Ovary (tissue), 9 donors: ENCODE results near the gene LILRA6. TPM values are rescaled to one million over a fixed set of nuclear protein-coding genes. Genes with fewer than 3 reads are reported as not detected.
"Not testable (repeated sequence)": the region's sequence is repeated elsewhere in the genome, so short reads cannot be mapped to it uniquely, and the experiment has no call there.

Experiments
- DNase-seq, 5 donors: peaks; one replicate each; pipeline ENCODE4 v3.0.0-alpha.2; 2019 to 2020
- H3K27ac ChIP-seq, 2 donors: fragments of 200-600 bp; one replicate each; pipeline versions ENCODE4 v1.5.1 to v1.8.0; 2019 to 2022
- H3K27me3 ChIP-seq: fragments of 200-600 bp; one replicate; pipeline ENCODE4 v1.8.0; 2022
- H3K36me3 ChIP-seq: fragments of 200-600 bp; sonication (generic); one replicate; pipeline ENCODE4 v1.5.1; 2019
- H3K4me1 ChIP-seq: one replicate; pipeline ENCODE4 v1.8.1; 2013; ENCODE audit warnings: mild to moderate bottlenecking, moderate library complexity; ENCODE audit not compliant: insufficient read depth
- H3K4me3 ChIP-seq: fragments of 200-600 bp; sonication (generic); one replicate; pipeline ENCODE4 v1.5.1; 2017
- H3K9me3 ChIP-seq, 2 donors: fragments of 200-600 bp in 1 of 2; sonication (generic) in 1 of 2; one replicate each; pipeline versions ENCODE4 v1.5.1 to v1.8.1; 2013 to 2019; ENCODE audit warnings: mild to moderate bottlenecking in 1 of 2, moderate library complexity in 1 of 2
- CTCF ChIP-seq, 3 donors: fragments of 450-650 bp in 2 of 3; fragments of 200-600 bp in 1 of 3; IDR thresholded peaks; one replicate each; pipeline versions ENCODE4 v1.5.1 to v1.8.0; 2016 to 2022; ENCODE audit warnings: antibody characterized with exemption in 3 of 3, mild to moderate bottlenecking in 1 of 3
- EP300 ChIP-seq: sonication (generic); formaldehyde crosslinking; IDR thresholded peaks from one replicate; pipeline ENCODE4 v1.6.1; 2017; ENCODE audit warnings: antibody characterized with exemption
- POLR2A ChIP-seq: fragments of 450-650 bp; IDR thresholded peaks from one replicate; pipeline ENCODE4 v1.6.1; 2017; ENCODE audit warnings: antibody characterized with exemption, mild to moderate bottlenecking, moderate library complexity
- WGBS, 3 donors: extraction: QIAGEN DNeasy Blood & Tissue Kit in 1 of 3; methylation state at CpG; one replicate each; pipeline versions ENCODE4 v1.1.5 to v1.1.7; 2013 to 2017; 5-methylcytosine and 5-hydroxymethylcytosine counted together
- intact Hi-C, 4 donors: fragments of 100-400 bp; cut with DNase I; formaldehyde crosslinking; loops; one replicate each; pipeline versions ENCODE4 v1.11.0 to v1.15.1; 2022 to 2023
- polyA plus RNA-seq, 2 donors: library from polyadenylated mRNA; stranded (reverse); fragments of 200-250 nt in 1 of 2; fragments of 350-450 nt in 1 of 2; fragmentation: Illumina TruSeq in 1 of 2; extraction: RNeasy Lipid Tissue Mini Kit (QIAGEN cat#74804) in 1 of 2; gene quantifications; one replicate each; pipeline ENCODE4 v1.2.3, GENCODE V29; 2013 to 2014
- total RNA-seq, 7 donors: library from RNA; depleted of rRNA in 2 of 7; stranded (reverse); fragments of >200 nt in 2 of 7; fragmentation: NEBNext Ultra II Directional in 3 of 7; extraction: Animal tissue kit (Norgen Biotek cat#: 25700) in 3 of 7; gene quantifications; one replicate each; pipeline versions ENCODE4 v1.1.0 to v1.2.4, GENCODE V29; 2016 to 2023
- donor health status: DM: no; HTN: no; CAD: no; lungs with moderate emphysema.
- donor health status: DM: no; HTN: no; CAD: no.
- donor health status: Bipolar disorder and iron deficiency.
- donor health status: DM: yes; HTN: yes; CAD: no.
- donor health status: DM: no; HTN: no; CAD: no.
- donor health status: DM: yes; HTN: yes; CAD: no.

LILRA6 gene
- total and polyA plus RNA-seq, 9 donors = 0.61 to 2.7 (median 1.2) TPM

DNA sequence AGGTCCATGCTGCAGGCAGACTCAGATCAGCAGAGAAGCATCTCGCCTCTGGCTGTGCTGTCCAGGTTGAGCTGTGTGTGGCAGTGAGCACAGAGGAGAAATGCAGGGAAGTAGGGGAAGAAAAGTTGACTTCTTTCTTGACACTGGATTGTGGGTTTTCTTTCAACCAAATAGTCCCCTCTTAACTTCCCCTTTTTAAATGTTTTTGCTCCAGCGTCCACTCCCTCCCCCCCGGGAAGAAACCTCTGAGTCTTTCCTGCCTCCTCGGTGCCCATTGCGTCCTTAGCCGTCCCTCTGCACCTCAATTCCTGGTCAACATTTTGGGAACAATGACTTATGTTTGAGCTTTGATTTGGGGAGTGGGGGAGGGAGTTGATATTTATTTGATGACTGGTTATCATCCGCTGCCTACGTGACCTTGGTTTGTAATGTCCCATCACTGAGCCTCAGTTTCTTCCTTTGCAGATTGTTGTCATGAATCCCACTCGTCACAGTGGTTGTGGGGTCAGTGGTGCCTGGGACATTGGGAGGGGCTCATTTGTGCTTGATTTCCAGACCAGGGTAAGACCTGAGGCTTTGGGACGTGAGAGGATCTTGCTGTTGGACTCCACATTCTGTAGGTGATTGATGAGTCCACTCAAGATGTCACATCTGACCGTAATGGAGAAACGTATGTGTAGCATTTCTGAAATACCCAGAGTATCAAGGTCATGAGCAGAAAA lies 38.6 kb upstream of the LILRA6 start, which contains the start of gene LILRB2:
Gene LILRB2, minus strand, starts transcription at position 104 of the 722 bp plus-strand sequence. CDS start 614 bp downstream, outside the sequence.
- Histone ChIP-seq H3K36me3 (no peaks in the 10 kb centered on the region), H3K9me3 (no peaks in the 10 kb centered on the region), H3K27me3 (no peaks in the 10 kb centered on the region), H3K4me1 (no peaks in the 10 kb centered on the region), H3K27ac (no peak within 1 kb of the TSS), H3K4me3 (no peak within 1 kb of the TSS)
- intact Hi-C loops = loop anchor here in 2 of 4 donors (2.0 to 5.0 kb wide), 2 partner anchors 306 to 351 kb away; partner anchors contain the start of gene LILRB1 (in 1 of the 2)
- no peak for DNase-seq
- TF ChIP-seq CTCF (IDR thresholded peaks at IDR 0.05) = no peak
- TF ChIP-seq EP300 = no peak
- no peak for TF ChIP-seq POLR2A
- 61 to 71% (median 68%) methylated on average over 12 of the region's 12 CpGs for WGBS, 3 donors

DNA sequence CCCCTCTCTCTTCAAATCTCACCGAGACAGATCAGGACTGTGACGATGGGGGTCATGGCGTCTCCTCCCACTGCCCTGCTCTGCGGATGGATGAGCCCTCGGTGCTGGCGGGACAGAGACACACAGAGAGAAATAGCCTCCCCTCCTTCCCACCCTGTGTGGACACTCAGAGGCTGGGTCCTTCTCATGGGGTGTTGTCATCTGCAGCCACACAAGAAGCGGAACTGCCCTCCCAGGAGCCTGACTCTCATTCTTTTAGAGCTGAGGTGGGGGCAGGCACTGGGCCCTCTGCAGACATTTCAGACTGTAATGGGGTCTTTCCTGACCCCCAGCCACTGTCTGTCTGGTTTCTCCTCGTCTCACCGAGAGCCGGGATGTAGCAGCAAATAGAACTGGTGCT lies 37.9 kb upstream of the LILRA6 start:
- DNase-seq, H3K4me3 ChIP-seq, H3K36me3 ChIP-seq, H3K27me3 ChIP-seq, H3K27ac ChIP-seq, H3K9me3 ChIP-seq, H3K4me1 ChIP-seq: not testable (repeated sequence)
- WGBS, 3 donors = 53 to 63% (median 60%) methylated on average over 8 to 10 of the region's 10 CpGs
- intact Hi-C loops = loop anchor here in 2 of 4 donors (2.0 to 5.0 kb wide), 2 partner anchors 306 to 352 kb away; partner anchors contain the start of gene LILRB1 (in 1 of the 2)

DNA sequence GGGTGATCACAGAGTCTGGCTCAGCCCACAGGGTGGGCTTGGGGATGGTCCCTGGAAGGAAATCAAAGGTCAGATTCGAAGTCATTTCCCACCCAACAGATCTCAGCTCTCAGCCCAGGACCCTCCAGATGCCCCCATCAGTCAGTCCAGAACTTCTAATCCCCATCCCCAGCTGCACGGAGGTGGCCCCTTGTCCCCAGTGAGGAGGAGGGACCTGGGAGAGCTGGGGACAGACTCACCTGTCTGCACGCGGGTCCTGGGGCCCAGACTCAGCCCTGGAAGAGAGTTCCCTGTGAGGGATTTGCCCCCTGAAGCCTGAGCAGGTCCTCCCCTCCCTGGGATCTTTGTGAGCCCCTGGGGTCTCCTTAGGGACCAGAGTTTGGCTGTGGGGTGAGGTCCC lies 37.4 kb upstream of the LILRA6 start:
- H3K27ac ChIP-seq, H3K36me3 ChIP-seq, H3K27me3 ChIP-seq, H3K4me3 ChIP-seq, DNase-seq, H3K4me1 ChIP-seq, H3K9me3 ChIP-seq: not testable (repeated sequence)
- intact Hi-C loops = loop anchor here in 2 of 4 donors (2.0 to 5.0 kb wide), 2 partner anchors 307 to 352 kb away; partner anchors contain the start of gene LILRB1 (in 1 of the 2)
- WGBS, 3 donors = 26 to 50% (median 33%) methylated on average over 4 of the region's 4 CpGs

GRCh38 chr19:54279406-54279962 lies 36.9 kb upstream of the LILRA6 start:
- H3K27me3 ChIP-seq = no peaks in the 10 kb centered on the region
- TF ChIP-seq CTCF (IDR thresholded peaks at IDR 0.05) = no peak
- no peak for TF ChIP-seq POLR2A
- no peak for TF ChIP-seq EP300
- no peaks in the 10 kb centered on the region for H3K36me3 ChIP-seq
- H3K4me3 ChIP-seq = no peak overlapping the region
- H3K27ac ChIP-seq = no peak overlapping the region
- H3K9me3 ChIP-seq = no peaks in the 10 kb centered on the region
- no peak for DNase-seq
- intact Hi-C loops = no loop called here
- H3K4me1 ChIP-seq = no peaks in the 10 kb centered on the region
- WGBS, 3 donors = 74 to 85% (median 76%) methylated on average over 18 of the region's 18 CpGs

DNA sequence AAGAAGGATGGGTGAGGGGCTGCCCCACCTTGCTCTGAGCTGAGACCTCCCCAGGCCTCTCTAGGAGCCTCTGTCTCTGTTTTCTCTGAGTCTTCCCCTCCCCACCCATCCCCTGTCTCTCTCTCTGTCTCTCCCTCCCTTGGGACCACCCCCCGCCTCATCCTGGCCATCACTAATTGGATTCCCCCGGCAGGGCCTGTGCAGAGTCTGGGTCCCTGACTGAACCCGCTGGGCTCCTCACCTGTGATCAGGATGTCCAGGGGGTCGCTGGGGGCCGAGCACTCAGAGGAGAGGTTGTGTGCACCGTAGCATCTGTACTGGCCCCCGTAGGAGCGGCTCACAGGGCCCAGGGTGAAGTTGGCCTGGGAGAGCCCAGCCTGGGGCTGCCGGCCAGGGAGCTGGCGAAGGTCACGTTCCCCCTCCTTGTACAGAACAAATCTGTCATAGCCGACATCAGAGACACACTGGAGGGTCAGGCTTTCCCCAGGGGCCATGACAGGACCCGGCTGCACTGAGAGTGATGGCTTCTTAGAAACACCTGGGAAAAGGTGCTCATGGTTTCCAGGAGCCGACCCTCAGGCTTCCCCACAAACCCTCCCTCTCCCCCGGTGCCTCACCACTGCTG lies 36.1 kb upstream of the LILRA6 start:
- 55 to 71% (median 61%) methylated on average over 14 to 15 of the region's 15 CpGs for WGBS, 3 donors
- H3K27me3 ChIP-seq, H3K27ac ChIP-seq, H3K36me3 ChIP-seq, DNase-seq, intact Hi-C loops, H3K4me1 ChIP-seq, H3K9me3 ChIP-seq, H3K4me3 ChIP-seq: not testable (repeated sequence)

DNA sequence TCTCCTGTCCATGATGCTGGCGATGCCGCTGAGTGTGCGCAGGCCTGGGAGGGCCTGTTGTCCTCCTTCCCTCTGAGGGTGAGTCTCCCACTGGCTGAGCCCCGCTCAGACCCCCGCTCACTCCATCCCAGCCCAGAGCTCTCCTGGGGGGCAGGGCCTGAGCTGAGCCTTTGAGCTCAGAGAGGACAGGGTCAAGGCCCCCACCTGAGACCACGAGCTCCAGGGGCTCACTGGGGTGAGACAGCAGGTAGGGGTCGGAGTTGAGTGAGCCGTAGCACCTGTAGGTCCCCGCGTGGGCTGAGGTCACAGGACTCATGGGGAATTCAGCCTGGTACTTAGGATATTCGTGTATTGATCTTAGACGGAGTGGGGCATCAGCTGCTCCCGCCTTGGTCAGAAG lies 35.5 kb upstream of the LILRA6 start:
- H3K9me3 ChIP-seq, H3K27me3 ChIP-seq, H3K4me3 ChIP-seq, H3K4me1 ChIP-seq, DNase-seq, intact Hi-C loops, H3K36me3 ChIP-seq, H3K27ac ChIP-seq: not testable (repeated sequence)
- 64 to 81% (median 68%) methylated on average over 11 to 13 of the region's 13 CpGs for WGBS, 3 donors

DNA sequence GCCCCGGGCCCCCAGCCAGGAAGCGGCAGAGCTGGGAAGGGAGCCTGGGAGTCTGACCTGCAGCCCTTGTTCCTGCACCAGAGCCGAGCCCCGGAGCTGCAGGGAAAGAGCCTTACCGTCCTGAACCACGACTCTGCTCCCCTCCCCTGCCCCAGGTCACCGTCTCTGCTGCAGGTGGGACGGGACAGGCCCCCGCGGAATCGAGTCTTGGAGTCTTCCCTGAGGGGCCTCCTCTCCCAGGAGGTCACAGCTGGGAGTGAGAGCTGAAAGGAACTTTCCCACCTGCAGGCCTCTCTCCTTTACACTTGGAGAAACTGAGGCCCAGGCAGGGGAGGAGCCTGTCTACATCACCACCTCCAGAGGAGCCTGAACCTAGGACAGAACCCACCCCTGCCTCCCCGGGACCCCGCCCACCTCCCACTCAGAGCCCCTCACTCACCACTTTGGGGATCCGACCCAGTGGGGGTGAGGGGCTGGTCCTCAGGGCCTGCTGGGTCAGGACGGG lies 34.6 kb upstream of the LILRA6 start:
- H3K9me3 ChIP-seq, H3K36me3 ChIP-seq, H3K4me1 ChIP-seq, DNase-seq, H3K4me3 ChIP-seq, intact Hi-C loops, H3K27me3 ChIP-seq, H3K27ac ChIP-seq: not testable (repeated sequence)
- 52 to 57% (median 54%) methylated on average over 11 to 15 of the region's 15 CpGs for WGBS, 3 donors
